GM19240 (cell line): Measurements from ENCODE around the gene RIPK1.
"Not testable (repeated sequence)": the region's sequence is repeated elsewhere in the genome, so short reads cannot be mapped to it uniquely, and the experiment has no call there.

ENCODE experiments used
- DNase-seq: peaks from one replicate; pipeline ENCODE4 v3.0.0; 2011; ENCODE audit warnings: low spot score; ENCODE audit not compliant: insufficient read length

Gene RIPK1

DNA sequence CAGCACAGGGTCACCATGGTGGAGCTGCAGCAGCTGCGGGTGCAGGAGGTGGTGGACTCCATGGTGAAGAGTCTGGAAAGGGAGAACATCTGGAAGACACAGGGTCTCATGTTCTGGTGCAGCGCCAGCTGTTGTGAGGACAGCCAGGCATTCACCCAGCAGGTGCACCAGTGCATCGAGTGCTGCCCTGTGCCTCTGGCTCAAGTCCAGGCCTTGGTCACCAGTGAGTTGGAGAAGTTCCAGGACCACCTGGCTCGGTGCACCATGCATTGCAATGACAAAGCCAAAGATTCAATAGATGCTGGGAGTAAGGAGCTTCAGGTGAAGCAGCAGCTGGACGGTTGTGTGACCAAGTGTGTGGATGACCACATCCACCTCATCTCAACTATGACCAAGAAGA lies 22.9 kb upstream of the RIPK1 start:
- DNase-seq: no peak

DNA sequence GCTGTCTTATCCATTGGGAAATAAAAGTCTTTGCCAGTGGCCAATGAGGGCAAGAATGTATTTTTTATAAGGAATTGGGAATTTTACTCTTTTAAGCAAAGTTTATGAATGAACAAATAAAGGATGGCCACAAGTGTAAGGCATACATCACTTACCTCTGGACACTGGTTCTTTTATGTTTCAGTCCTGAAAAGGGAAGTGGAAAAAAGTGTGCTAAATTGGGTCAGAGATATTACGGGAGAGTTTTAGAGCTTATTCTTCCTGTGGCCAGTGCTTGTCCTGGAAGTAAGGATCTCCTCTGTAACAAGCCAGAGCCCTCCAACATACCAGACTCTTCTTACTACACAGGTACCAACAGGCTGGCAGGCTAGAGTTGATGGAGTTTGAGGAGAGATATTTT lies 22.5 kb upstream of the RIPK1 start:
- DNase-seq: no peak

DNA sequence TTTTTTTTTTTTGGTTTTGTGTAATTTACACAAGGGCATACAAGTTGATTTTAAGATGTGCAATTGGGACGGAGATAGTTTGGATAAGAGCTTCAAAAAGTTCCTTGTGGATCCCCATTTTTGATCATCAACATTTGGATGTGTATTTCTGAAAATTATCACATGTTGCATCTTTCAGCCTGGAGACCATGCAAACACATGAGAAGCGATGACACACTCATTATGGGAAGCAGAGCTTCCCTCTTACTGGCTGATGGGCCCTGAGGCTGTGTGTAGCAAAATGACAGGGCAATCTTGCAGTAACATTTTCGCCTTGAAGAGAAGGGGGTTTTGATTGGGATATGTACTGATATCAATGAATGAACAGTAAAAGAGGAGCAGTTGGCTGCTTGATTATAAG lies 22.0 kb upstream of the RIPK1 start:
- no peak for DNase-seq

DNA sequence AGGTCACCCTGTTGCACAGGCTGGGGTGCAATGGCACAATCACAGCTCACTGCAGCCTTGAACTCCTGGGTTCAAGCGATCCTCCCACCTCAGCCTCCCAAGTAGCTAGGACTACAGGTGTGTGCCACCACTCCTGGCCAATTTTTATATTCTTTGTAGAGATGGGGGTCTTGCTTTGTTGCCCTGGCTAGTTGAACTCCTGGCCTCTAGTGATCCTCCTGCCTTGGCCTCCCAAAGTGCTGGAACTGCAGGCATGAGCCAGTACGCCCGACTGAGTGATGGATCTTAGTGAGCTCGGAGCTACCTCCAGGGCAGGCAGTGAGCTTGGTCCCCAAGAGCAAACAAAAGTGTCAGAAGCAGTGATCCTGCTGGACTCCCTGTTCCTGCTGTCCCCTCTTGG lies 20.3 kb upstream of the RIPK1 start:
- not testable (repeated sequence) for DNase-seq

DNA sequence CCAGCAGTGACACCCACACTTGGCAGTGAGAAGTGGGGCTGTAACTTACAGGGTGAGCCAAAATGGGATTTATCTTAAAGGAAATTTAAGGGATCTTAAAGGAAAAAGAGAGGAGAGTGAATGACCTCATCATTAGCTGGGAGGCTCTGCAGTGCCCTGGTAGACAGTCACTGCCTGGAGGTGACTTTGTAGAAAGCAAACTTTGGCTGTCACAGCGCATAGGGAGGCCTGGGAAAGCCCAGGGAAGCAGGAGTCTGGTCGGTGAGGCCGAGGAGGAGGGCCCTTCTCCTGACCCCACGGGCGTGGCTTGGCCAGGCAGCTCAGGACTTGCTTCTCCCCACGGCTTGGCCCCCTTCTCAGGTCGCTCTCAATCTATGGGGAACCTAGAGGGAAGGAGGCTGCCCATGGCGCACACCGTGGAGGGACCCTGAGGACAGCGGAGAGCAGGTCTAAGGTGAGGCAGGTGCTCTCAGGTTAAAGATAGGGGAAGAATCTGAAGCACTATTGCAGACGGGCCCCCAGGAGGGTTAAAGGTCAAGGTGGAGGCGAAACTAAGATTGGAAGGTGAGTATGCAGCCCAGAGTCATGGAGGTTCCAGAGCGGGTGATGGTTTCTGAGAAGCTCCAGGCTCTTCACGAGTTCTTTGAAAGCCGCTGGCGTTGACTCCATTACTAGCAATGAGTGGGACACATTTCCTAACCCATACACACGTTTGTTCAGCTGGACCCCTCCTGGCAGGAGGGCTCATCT lies 15.6 kb upstream of the RIPK1 start:
- DNase-seq: no peak

DNA sequence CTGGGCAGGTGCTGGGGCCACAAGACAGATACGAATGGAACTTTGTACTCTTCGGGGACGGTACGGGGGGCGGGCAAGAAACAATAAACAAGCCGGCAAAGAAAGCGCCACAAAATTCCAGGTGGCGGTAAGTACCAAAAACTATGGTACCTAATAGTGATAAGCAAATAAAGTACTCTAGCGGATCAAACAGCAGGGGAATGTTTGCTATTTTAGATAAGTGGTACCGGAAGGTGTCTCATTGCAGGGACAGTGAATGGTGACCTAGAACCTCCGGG lies 15.1 kb upstream of the RIPK1 start:
- no peak for DNase-seq

DNA sequence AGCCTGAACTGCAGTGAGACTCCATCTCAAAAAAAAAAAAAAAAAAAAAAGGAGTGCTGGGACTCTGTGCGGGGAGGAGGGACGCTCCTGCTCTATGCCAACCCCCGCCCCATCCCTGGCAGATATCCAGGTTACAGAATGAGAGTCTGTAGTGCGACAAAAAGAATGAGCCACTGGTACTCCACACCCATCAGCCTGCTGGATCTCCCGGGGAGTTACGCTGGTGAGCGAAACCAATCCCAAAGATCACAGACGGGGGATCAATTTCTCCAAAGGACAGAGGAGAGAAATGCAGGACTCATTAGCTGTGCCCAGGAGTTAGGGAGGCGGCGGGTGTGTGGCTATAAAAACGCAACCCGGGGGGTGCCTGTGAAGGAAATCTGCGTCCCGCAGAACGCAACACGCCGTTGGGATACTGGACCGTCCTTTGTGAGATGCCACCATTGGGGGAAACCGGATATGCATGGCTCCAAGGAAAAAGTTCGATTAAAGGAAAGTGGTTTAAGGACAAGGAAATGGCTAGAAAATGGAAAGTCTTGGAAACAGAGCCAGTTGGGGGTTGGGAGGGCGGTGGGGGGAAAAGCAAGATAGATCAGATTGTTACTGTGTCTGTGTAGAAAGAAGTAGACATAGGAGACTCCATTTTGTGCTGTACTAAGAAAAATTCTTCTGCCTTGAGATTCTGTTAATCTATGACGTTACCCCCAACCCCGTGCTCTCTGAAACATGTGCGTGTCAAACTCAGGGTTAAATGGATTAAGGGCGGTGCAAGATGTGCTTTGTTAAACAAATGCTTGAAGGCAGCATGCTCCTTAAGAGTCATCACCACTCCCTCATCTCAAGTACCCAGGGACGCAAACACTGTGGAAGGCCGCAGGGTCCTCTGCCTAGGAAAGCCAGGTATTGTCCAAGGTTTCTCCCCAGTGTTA lies 13.8 kb upstream of the RIPK1 start:
- not testable (repeated sequence) for DNase-seq

DNA sequence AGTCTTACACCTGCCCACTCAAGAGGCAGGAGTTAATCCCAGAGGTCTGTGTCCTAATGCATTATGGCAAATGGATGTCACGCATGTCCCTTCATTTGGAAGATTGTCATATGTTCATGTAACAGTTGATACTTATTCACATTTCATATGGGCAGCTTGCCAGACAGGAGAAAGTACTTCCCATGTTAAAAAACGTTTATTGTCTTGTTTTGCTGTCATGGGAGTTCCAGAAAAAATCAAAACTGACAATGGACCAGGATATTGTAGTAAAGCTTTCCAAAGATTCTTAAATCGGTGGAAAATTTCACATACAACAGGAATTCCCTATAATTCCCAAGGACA lies 13.2 kb upstream of the RIPK1 start:
- not testable (repeated sequence) for DNase-seq

DNA sequence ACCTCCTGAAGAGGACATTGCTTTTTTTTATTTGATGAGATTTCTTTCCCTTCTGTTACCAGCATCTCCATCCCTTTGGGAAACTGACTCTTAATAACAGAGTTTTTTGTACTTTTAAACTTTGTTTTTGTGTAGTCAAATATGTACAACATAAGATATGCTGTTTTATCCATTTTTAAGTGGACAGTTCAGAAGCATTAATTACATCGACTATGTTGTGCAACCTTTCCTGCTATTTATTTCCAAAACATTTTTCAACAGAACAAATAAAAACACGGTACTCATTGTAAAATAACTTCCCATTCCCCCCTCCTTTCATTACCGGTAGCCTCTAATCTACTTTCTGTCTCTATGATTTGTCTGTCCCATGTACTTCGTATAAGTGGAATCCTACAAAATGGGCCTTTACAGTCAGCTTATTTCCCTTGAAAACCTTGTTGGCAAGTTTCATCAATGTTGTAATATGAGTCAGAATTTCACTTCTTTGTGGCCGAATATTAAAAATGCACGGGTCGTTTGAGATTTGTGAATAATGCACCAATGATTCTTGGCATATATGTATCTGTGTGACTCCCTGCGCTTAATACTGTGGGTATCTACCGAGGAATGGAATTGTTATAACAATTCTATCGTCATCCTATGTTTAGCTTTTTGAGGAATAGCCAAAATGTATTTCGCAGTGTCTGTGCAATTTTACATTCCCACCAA lies 11.1 kb upstream of the RIPK1 start:
- no peak for DNase-seq

DNA sequence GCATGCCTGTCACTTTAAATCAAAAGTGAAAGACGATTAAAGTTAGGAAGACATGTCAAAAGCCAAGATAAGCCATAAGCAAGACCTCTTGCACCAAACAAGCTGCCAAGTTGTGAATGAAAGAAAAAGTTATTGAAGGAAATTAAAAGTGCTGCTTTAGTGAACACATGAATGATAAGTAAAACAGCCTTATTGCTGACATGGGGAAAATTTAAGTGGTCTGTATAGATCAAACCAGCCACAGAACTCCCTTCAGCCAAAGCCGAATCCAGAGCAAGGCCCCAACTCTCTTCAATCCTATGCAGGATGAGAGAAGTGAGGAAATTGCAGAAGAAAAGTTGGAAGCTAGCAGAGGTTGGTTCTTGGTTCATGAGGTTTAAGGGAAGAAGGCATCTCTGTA lies 9.3 kb upstream of the RIPK1 start:
- no peak for DNase-seq

DNA sequence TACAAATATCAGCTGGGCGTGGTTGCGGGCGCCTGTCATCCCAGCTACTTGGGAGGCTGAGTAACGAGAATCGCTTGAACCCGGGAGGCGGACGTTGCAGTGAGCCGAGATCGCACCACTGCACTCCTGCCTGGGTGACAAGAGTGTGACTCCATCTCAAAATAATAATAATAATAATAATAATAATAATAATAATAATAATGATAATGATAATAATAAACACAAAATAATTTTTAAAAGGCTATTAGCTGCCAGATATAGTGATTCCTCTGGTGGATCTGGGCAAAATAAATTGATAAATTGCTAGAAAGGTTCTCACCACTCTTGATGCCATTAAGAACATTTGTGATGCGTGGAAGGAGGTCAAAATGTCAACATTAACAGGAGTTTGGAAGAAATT lies 8.2 kb upstream of the RIPK1 start:
- DNase-seq: not testable (repeated sequence)

DNA sequence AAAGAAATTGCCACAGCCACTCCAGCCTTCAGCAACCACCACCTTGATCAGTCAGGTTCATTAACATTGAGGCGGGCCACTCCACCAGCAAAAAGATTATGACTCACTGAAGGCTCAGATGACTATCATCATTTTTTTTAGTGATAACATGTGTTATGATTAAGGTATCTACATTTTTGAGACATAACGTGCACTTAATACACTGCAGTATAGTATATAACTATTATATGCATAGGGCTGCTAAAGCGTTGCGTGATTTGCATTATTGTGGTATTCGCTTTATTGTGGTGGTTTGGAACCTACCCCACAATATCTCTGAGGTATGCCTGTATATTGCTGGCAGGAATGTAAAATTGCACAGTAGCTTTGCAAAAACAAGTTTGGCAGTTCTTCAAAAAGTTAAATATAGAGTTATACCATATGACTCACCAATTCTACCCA lies 6.8 kb upstream of the RIPK1 start:
- DNase-seq: no peak

DNA sequence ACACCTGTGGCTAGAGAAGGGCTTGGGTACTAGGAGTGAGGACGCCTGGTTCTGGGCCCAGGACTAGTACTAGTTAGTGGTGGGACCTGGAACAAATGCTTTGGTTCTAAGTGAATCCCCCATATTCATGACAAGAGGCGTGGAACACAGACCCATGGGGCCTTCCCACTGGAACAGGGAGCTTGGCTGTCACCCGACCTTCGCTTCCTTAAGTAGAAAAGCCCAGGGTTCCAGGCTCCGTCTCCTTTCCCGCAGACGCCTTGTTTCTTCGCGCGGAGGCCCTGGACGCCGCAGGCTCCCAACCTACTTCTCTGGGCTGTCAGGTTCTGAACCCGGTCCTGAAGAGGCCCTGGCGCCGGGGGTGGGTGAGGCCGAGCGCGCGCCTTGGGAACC lies 5.0 kb upstream of the RIPK1 start:
- not testable (repeated sequence) for DNase-seq

DNA sequence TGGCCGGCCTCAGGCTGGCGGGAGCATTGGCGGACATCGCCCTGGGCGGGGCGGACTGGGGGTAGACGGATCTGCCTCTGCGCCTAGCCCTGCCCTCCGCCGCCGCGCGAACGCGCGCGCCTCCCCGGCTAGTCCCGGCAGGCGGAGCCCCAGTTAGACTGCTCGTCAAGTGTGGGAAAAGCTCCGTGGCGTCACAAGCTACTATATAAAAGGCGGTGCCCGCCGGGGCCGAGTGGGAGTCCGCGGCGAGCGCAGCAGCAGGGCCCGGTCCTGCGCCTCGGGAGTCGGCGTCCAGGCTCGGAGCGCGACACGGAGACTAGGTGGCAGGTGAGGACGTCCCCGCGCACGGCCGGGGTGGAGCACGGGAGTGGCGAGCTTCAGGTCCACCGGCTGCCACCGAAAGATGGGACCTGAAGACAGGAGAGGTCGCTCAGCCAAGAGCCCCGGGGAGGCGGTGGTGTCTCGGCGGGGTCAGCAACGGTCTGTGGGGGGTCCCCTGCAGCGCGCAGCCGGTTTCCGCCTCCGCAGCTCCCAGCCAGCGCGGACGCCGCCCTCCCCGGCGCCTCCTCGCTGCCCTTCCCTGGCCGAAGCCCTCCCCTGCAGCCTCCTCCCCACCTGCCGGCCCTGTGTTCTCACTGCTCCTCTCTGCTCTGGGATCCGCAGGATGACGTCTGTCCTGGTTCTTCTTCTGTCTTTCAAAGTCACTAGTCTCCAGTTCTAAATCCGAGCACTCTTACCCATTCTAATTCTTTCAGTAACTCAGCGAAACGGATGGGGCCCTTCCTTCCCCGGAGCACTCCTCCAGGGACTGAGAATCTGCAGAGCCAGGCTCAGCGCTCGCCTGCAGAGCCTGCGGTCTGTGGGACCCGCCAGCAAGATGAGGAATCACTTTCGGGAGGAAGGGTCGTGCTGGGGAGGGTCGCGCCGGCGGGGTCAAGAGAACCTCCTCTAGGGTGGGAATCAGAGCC lies 4.3 kb upstream of the RIPK1 start:
- peak; percentile 35 for DNase-seq

DNA sequence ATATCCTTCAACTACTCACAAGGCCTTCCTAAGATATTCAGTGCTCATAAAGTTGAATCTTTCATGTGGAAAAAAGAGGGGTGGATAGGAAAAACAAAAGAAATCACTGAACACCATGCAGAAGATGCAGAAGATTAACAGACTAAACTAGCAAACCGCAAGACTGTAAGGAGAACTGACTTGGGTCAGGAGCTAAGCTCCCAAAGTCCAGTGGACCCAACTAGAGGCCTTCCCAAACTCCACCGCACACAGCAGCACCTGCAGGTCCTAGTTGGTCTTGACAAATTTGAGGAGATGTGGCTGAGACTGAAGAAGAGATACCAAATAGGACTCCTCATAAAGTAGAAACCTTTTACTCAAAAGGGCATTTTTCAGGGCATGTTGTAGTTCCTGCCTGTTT lies 3.3 kb downstream of the RIPK1 start:
- no peak for DNase-seq

DNA sequence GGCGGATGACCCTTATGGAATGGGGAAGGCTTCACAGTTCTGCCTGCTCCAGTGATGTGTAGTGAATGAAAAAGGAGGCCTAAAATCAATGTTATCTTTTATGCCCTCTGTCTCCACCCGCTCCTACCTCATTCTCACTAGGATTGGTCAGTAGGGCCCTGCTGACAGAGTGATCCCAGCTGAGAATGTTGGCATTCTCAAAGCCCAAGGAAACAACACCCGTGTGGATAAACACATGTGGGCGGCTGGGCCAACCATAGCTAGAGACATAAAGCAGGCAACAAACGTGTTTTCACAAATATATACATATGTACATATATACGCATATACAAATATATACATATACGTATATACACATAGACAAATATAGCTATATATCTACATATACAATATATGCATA lies 4.5 kb downstream of the RIPK1 start:
- DNase-seq: no peak

DNA sequence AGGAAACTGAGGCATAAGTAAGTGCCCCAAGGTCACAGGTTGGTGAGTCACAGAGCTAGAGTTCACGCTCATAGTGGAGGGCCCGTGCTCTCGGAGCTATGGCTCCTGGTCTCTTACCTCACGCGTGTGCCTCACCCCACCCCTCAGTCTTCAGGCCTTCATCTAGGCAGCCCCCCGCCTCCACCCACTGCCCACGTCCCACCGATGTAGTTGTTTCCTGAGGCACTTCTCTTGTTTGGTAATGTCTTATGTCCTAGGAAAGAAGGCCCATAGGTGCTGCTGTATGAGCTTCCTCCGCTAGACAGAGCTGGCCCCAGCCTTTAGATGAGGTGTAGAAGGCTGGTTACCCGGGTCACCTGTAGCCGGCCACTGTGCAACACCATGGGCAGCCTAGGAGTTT lies 5.1 kb downstream of the RIPK1 start:
- DNase-seq: no peak

DNA sequence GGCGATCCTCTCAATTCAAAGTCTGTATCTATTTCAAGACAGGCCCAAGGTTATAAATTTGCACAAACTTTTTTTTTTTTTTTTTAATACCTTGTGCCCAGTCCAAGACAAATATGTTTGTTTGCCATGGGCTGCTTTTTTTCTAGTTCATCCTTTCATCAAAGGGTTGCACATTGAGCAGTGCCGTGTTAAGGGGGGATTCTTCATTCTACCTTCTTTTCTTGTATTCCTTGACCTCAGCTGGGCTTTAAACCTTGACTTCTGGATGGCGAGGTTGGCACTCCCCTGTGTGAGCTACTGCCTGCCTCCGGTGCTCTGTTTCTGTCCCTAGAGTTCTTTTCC lies 7.4 kb downstream of the RIPK1 start:
- DNase-seq: no peak

DNA sequence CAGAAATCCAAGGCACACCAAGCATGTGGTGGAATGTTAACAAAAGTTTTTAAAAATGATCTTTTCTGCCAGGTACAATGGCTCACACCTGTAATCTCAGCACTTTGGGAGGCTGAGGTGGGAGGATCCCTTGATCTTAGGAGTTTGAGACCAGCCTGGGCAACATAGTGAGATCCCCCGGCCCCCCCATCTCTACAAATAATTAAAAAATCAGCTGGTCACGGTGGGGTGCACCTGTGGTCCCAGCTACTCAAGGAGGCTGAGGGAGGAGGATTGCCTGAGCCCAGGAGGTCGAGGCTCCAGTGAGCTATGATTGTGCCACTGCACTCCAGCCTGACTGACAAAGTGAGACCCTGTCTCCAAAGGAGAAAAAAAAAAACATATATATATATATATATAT lies 8.0 kb downstream of the RIPK1 start:
- DNase-seq: no peak

DNA sequence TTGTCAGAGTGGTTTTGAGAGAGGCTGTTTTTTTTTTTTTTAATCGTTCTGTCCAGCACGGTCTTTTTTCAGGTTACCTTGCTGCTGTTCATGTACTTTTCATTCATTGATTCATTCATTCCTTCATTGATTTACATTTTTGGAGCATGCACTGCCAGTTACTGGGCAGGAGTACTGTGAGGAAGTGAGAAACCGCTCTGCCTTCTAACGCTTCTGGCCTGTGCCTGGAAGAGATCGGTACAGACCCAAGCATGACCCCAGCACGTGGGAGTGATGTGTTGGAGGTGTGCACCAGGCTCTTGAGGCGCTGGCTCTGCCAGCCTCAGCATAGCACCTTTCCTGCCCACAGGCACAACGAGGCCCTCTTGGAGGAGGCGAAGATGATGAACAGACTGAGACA lies 9.1 kb downstream of the RIPK1 start:
- DNase-seq: no peak

DNA sequence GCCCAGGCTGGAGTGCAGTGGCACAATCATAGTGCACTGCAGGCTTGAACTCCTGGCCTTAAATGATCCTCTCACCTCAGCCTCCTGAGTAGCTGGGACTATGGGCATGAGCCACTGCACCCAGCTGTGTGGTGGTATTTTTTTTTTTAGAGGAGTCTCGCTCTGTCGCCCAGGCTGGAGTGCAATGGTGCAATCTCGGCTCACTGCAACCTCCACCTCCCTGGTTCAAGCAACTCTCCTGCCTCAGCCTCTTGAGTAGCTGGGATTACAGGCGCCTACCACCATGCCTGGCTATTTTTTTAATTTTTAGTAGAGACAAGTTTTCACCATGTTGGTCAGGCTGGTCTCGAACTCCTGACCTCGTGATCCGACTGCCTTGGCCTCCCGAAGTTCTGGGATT lies 10.7 kb downstream of the RIPK1 start:
- DNase-seq: not testable (repeated sequence)
